Progenitor cell of endocrine pancreas (in vitro differentiated cells): ENCODE results near the gene CDH15. TPM values are rescaled to one million over a fixed set of nuclear protein-coding genes. Genes with fewer than 3 reads are reported as not detected.

Experiments used
- DNase-seq: peaks from one replicate; pipeline ENCODE4 v3.0.0; 2021; ENCODE audit warnings: low spot score; ENCODE audit not compliant: unreplicated experiment
- H3K27ac Mint-ChIP-seq: 2 replicates; pipeline ENCODE4 v1.8.0; 2021; ENCODE audit warnings: mild to moderate bottlenecking, moderate library complexity, mixed read lengths
- H3K27me3 Mint-ChIP-seq: 2 replicates; pipeline ENCODE4 v1.8.0; 2021; ENCODE audit warnings: mixed read lengths
- H3K36me3 Mint-ChIP-seq: 2 replicates; pipeline ENCODE4 v1.8.0; 2022; ENCODE audit warnings: mixed read lengths; ENCODE audit not compliant: insufficient read depth
- H3K4me1 Mint-ChIP-seq: 2 replicates; pipeline ENCODE4 v1.8.0; 2021; ENCODE audit warnings: low read depth, mixed read lengths
- H3K4me3 Mint-ChIP-seq: 2 replicates; pipeline ENCODE4 v1.8.0; 2021; ENCODE audit warnings: low read depth, mild to moderate bottlenecking, moderate library complexity, mixed read lengths
- H3K9me3 Mint-ChIP-seq: 2 replicates; pipeline ENCODE4 v1.8.0; 2021; ENCODE audit warnings: low read depth, mixed read lengths
- total RNA-seq: library from RNA; stranded (reverse); gene quantifications from 2 replicates; pipeline ENCODE4 v1.2.1, GENCODE V29; 2021
- TF ChIP-seq, protein P1 (sequence below): fragments of 200-600 bp; sonication (generic); IDR thresholded peaks from one replicate; pipeline ENCODE4 v1.5.0; 2021; ENCODE audit warnings: antibody characterized with exemption, mild to moderate bottlenecking; ENCODE audit not compliant: unreplicated experiment

Gene CDH15
- total RNA-seq, 1 donor from 2014 or later: not detected

DNA sequence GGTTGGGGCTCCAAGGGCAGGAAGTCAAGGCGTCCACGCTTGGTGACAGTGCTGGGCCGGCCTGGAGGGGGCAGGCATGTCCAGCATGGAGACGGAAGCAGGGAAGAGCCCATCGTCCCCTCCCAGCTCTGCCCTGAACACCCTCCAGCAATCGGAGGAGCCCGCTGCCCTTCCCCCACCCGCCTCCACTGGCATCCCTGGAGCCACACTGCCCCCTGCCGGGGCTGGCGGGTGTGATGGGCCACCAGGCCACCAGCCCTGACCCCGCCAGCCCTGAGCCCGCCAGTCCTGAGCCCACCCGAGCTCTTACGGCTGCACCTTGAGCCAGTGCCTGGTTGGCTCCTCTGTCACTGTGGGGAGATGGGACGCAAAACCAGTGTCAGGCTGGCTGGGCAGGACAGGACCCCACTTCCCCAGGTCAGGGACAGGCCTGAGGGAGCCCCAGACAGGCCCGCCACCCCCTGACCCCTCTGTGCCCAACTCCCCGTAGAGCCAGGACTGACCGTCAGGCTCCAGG lies 4.1 kb upstream of the CDH15 start:
- Mint-ChIP-seq H3K36me3 (no peaks in the 10 kb centered on the region), H3K4me3 (no peak overlapping the region), H3K27me3 (peaks cover 8% of the 10 kb centered on the region), H3K27ac (no peak overlapping the region), H3K4me1 (peaks cover 7% of the 10 kb centered on the region), H3K9me3 (no peaks in the 10 kb centered on the region)
- peak; percentile 96 for DNase-seq
- TF ChIP-seq, protein P1, sequence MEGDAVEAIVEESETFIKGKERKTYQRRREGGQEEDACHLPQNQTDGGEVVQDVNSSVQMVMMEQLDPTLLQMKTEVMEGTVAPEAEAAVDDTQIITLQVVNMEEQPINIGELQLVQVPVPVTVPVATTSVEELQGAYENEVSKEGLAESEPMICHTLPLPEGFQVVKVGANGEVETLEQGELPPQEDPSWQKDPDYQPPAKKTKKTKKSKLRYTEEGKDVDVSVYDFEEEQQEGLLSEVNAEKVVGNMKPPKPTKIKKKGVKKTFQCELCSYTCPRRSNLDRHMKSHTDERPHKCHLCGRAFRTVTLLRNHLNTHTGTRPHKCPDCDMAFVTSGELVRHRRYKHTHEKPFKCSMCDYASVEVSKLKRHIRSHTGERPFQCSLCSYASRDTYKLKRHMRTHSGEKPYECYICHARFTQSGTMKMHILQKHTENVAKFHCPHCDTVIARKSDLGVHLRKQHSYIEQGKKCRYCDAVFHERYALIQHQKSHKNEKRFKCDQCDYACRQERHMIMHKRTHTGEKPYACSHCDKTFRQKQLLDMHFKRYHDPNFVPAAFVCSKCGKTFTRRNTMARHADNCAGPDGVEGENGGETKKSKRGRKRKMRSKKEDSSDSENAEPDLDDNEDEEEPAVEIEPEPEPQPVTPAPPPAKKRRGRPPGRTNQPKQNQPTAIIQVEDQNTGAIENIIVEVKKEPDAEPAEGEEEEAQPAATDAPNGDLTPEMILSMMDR: peak; percentile 95

DNA sequence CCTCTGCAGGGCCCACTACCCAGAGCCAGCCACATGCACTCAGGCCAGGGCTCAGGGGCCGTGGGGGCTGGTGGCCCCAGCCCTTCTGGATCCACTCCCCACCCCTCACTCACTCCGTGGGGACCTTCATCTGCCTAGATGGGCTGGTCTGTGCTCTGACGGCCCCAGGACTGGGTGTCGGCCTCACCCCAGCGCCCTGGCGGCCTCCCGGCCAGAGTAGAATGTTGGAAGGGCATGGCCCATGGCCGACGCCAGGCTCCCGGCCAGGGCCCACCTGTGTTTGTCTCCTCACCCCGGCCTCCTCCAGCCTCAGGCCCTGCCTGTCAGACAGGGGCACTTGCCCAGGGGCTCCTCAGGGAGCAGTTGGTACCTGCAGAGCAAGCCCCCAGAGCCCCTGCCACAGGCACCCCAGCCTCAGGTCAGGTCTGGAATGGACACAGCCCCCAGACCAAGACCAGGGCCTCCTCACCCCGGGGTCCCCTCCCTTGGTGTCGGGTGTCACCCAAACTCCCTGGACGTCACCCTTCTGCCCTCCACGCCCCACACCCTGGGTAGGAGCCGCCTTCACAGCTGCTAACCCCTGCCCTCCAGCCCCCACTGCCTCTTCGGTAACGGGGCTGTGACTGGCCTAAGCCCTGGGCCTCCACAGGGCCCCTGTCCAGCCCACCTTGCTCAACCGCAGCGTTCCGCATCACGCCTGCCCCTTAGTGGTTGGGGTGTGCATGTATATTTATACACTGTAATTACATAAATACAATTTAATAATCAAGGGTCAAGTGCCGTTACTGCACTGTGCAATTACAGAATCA lies 3.0 kb upstream of the CDH15 start:
- Mint-ChIP-seq H3K27ac (no peak overlapping the region), H3K4me1 (peaks cover 7% of the 10 kb centered on the region), H3K4me3 (no peak overlapping the region), H3K9me3 (no peaks in the 10 kb centered on the region), H3K27me3 (peaks cover 14% of the 10 kb centered on the region), H3K36me3 (no peaks in the 10 kb centered on the region)
- TF ChIP-seq, protein P1: no peak
- no peak for DNase-seq

DNA sequence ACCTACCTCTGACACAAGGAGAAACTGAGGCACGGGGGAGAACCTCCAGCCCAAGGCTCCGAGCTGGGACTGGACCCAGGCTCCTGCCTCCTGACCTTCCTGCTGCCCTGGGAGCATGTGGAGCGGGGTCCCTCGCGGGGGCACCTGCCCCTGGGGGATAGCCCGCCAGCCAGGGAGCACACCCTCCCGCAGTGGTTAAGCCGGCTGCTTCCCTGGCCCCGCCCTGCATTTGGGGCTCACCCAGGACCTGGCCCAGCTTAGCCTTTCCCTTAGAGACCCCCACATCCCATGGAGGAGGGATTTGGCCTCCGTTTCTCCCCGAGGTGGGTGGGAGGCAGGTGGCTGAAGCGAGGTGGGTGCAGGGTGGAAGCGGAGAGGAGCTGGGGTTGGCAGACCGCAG lies 1.8 kb upstream of the CDH15 start:
- Mint-ChIP-seq H3K27me3 (peaks cover 21% of the 10 kb centered on the region), H3K4me1 (peaks cover 3% of the 10 kb centered on the region), H3K36me3 (no peaks in the 10 kb centered on the region), H3K4me3 (no peak overlapping the region), H3K9me3 (no peaks in the 10 kb centered on the region), H3K27ac (no peak overlapping the region)
- TF ChIP-seq, protein P1: no peak
- DNase-seq: no peak

DNA sequence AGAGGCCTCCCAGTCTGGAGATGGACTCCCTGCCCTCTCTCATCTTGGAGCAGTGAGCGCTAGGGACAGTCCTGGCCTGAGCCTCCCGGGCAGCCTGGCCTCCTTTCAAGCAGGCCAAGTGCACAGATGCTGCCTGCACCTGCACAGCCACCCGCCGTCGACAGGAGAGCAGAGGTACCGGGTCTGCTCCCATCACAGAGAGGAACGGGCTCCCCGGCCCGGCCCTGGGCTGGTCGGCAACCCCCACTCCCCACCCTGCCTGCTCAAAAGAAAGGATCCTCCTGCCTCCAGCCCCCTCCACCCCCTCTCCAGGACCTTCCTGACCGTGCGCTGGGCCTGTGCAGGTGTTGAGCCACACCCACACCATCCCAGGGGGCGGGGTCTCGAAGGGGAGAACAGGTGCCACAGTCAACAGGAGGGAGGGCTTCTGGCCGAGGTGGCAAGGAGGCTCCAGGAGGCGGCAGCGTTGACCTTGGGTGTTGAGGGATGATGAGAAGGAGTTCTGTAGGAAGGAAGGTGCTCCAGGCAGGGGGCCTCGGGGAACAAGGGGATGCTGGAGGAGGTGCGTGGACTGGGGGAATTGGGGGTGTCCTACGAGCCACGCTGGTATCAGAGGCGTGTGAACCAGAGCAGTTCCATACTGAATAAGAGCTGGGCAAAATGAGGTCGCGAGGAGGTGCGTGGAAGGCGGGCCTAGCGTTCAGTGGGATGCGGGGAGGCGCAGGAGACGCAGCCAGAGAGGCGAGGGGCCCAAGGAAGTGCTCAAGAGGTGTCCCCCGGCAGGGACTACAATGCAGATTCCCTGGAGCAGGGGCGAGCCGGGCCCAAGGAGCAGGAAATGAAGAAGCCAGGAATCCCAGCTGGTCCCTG lies 967 bp upstream of the CDH15 start:
- Mint-ChIP-seq H3K36me3 (no peaks in the 10 kb centered on the region), H3K9me3 (no peaks in the 10 kb centered on the region), H3K27me3 (peaks cover 21% of the 10 kb centered on the region), H3K27ac (peak overlapping the region; percentile 31), H3K4me3 (peak overlapping the region; percentile 59), H3K4me1 (peaks cover 3% of the 10 kb centered on the region)
- peak; percentile 53 for DNase-seq
- TF ChIP-seq, protein P1: no peak

DNA sequence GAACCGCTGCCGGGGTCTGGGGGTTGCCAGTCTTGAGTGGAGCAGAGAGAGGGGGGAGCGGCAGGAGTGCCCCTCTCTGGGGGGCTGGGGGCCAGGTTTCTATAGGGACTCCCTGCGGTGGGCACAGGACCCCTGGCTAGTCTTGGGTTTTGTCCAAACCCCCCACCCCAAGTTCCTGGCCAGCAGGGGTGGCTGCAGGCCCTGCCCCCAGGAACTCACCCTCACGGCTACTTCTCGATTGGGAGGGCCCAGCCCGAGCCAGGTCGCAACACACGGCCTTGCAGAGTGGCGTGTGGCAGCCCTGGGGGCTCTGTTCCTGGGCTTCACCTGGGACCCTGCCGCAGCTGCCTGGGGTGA lies 601 bp downstream of the CDH15 start:
- no peaks in the 10 kb centered on the region for H3K9me3 Mint-ChIP-seq
- H3K27me3 Mint-ChIP-seq: peaks cover 21% of the 10 kb centered on the region
- no peak for DNase-seq
- peaks cover 3% of the 10 kb centered on the region for H3K4me1 Mint-ChIP-seq
- TF ChIP-seq, protein P1: no peak
- H3K27ac Mint-ChIP-seq: no peak overlapping the region
- no peaks in the 10 kb centered on the region for H3K36me3 Mint-ChIP-seq
- no peak overlapping the region for H3K4me3 Mint-ChIP-seq
